ENCODE data around the gene VPS35L.

The VPS35L gene

DNA sequence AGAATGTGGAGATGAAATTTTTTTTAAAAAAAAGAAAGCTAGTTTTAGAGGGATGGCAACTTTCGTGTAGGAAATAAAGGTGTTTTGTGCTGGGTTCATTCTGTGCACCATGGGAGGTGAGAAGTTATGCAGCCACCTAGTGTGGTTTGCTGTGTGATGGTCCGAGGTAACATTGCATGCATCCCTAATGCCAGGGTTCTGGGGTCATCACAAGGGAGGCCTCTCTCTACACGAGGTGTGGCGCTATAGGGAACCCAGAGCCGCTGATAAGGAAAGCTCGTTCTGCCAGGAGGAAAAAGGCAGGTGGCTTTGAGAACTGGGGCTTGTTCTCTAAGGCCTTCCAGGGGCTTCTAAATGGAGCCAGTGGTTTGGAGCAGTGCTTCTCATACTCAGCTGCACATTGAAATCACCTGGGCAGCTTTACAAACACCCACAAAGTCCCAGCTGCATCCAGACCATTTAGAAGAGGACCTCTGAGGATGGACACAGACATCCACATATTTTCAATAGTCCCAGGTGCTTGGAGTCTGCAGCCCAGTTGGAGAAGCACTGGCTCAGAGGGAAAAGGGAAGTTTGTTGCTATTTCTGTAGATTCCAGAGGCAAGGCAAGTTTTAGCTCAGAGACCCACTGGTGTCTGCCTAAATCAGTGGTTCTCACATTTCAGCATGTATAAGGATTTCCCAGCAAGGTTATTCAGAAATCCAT lies 43.5 kb downstream of the VPS35L start:
- DNase-seq, result no peak

DNA sequence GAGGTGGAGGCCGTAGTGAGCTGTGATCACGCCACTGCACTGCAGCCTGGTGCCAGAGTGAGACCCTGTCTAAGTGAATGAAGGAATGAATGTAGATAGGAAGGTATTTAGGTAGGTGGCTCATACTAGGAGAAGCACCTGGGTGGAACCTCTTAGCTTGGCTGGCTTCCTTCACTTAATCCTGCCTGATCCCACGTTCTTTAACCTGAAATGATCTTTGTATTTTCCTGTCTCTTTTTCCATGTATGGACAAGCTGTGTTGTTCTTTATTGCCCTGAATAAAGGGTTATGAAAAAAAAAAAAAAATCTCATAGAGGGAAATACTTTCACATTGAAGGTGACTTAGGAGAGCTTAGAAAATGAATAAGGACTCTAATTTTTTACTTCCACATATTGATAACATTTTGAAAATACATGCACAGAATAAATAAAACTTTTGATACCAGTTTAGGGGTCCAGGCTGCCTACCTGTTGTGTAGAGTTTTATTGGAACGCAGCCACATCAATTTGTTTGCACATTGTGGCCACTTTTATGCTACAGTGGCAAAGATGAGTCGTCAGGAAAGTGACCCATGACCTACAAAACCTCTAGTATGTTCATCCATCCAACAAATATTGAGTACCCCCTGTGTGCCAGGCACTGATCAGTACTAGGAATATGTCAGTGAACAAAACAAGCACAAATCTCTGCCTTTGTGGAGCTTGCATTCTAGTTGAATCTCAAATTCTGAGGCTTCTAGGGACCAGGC lies 44.6 kb downstream of the VPS35L start:
- DNase-seq, result no peak

- DNase-seq, result peak; percentile 53
Measured at GRCh38 chr16:19601083-19601976, 45.8 kb downstream of the VPS35L start.

DNA sequence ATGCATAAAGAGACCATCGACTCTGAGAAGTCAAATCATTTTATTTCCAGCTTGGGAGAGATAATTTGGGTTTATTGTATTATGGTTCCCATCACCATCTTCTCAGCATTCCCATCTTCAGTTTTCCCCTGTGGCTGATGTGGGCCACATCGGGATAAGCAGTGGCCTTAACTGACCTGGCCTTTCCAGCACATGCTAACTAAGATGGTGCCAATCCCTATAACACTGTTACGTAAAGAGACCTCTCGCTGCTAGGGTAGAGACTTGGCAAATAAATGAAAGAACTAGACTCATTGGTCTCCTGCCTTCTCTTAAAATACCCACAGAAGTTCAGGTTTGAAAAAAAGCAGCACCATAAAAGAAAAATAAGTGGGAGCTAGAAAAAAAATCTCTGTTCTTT lies 49.4 kb downstream of the VPS35L start:
- no peak for DNase-seq

- DNase-seq, result no peak
Measured at GRCh38 chr16:19605701-19606100, 50.2 kb downstream of the VPS35L start.

DNA sequence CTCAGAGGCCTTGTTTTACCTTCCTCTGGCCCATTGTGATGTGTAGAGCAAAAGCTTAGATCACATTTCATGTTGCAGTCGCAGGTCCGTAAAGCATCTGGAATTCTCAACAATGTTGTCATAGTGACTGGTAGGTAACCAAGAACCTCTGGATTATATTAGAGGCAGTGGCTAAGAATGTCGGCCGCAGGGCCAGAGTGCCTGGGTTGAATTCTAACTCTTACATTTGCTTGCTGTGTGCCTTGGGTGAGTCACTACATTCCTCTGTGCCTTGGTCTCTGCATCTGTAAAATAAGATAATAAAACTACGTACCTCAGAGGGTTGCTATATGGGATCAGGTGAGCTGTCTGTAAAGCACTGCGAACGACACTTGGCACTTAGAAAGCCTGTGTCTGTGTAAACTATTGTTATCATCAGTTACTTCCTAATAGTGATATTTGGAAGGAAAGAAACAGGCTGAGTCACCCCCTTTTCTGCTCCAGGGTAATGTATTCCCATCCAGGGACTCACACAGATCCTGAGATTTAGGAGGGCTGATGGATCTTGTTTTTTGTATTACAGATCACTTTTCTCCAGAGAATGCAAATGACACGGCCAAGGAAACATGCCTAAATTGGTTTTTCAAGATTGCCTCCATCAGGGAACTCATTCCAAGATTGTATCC lies 52.2 kb downstream of the VPS35L start:
- no peak for DNase-seq

DNA sequence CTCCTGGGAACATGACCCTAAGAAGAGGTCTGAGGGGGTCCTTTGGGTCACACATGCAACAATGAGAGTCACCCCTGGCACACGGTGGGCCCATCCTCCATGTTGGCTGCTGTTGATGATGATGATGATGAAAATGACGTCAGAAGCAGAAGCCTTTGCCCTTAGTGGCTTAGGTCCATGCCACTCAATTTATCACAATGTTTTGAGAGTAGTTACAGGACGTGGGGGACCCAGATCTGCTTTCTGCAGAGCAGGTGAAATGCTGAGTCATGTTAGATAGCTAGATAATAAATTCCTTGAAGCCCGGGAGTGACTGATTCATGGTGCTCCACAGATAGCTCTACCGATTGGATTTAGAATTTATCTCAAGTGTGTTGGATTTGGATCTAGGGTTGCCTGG lies 53.9 kb downstream of the VPS35L start:
- DNase-seq, result peak; percentile 4

- DNase-seq, result no peak
Measured at GRCh38 chr16:19610200-19610599, 54.7 kb downstream of the VPS35L start.

GRCh38 chr16:19613834-19614233 lies 58.3 kb downstream of the VPS35L start:
- DNase-seq, result no peak

GRCh38 chr16:19616241-19616640 lies 60.7 kb downstream of the VPS35L start:
- DNase-seq, result no peak

GRCh38 chr16:19618876-19619275 lies 63.4 kb downstream of the VPS35L start:
- no peak for DNase-seq

DNA sequence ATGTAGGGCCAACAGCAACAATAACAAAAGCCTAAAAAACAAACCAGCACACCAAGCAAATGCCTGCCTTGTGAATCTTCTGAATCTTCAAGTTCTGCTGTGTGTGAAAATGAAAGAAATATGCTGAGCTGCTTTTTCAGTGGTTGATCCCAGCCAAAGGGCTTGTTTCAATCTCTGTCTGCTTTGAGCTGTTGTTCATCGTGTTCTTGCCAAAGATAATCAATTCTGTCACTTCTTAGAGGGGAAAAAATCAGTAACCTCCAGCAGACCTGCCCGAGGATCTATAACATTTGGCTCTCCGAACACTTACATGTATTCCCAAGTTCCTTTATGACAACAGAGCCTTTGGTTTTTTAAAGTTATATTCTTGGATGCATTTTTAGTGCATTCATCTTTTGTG lies 65.9 kb downstream of the VPS35L start:
- no peak for DNase-seq

DNA sequence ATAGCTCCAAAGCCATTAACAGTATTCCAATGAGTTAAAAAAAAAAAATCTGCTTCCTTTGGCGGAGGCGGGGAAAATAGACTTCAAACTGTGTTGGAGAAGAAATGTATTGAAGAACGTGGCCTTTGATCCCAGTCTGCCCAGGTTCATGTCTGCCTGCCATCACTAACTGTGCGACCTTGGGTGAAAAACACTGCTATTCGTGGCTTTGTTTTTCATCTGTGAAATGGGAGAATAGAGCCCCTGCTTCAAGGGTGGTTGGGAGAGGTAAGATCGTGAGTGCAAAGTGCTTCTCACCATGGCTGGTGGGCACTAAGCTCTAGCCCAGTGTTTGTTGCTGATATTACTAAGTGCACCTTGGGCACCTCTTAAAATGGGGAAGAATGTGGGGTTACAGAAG lies 69.5 kb downstream of the VPS35L start:
- DNase-seq, result no peak

DNA sequence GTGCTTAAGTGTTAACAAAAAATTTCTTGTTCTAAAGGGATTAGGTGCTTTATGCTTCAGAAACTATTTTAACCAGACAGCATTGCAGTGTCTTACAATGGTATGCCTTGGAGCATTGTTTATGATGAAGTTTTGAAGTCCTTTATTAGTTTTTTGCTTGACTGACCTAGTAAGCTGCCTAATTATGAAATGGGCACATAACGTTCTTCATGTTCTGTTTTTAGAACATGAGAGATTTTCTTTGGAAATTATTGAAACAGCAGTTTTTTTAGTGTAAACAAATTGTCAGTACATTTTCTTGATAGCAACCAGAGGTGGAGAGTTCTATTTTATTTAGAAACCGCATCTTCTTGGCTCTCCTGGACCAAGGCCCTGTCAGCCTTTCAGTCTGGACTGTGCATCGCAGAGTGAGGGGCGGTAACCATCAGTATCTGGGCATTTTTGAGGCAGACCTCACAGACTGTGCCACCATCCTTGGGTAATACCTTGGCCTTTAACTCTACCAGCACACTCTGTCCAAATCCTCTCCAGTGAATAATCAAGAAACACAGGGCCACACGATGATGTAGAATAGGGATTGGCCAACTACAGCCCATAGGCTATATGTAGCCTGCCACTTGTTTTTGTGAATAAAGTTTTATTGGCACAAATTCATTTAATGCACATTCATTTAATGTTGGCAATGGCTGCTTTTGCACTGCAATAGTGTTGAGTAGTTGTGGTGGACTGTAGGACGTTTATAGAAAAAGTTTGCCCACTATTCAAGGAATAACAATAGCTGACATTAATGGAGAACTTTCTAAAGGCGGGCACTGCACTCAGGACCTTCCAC lies 81.1 kb downstream of the VPS35L start:
- DNase-seq, result no peak

DNA sequence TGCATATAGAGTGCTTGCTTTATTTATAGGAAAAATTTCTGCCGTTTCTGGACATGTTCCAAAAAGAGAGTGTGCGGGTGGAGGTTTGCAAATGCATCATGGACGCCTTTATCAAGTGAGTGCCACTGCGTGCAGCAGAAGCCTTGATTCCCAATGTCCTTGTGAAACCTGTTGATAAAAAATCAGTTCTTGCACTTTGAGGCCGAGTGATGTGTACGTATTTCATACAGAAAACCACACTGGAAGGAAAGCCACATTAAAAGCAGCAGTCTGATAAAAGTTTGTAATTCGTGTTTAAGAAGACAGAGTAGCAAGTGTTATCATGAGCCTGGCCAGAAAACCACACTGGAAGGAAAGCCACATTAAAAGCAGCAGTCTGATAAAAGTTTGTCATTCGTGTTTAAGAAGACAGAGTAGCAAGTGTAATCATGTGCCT lies 84.5 kb downstream of the VPS35L start:
- DNase-seq, result peak; percentile 93

- DNase-seq, result no peak
Measured at GRCh38 chr16:19642501-19642900, 87.0 kb downstream of the VPS35L start.

GRCh38 chr16:19644877-19645276 lies 89.4 kb downstream of the VPS35L start:
- DNase-seq, result no peak

- no peak for DNase-seq
Measured at GRCh38 chr16:19645557-19645981, 90.1 kb downstream of the VPS35L start.

DNA sequence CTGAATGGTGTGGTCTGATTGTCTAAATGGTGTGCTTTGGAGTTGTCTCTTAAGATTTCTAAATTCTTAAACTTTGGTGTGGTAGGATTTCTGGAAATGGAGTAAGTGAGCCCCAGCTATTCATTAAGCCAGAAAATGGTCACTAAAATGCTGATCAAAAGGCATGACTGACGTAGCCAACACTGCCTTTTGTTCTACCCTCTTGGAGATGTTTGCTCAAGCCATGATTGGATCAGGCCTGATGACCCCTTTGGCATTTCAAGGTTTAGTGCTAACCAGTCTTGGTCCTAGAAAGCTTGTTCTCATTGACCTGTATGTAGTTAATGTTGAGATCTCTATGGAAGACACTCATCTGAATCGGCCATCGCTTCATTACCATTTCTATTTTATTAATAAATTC lies 94.5 kb downstream of the VPS35L start:
- no peak for DNase-seq

- DNase-seq, result no peak
Measured at GRCh38 chr16:19654147-19654546, 98.6 kb downstream of the VPS35L start.

- no peak for DNase-seq
Measured at GRCh38 chr16:19655242-19655777, 99.8 kb downstream of the VPS35L start.

DNA sequence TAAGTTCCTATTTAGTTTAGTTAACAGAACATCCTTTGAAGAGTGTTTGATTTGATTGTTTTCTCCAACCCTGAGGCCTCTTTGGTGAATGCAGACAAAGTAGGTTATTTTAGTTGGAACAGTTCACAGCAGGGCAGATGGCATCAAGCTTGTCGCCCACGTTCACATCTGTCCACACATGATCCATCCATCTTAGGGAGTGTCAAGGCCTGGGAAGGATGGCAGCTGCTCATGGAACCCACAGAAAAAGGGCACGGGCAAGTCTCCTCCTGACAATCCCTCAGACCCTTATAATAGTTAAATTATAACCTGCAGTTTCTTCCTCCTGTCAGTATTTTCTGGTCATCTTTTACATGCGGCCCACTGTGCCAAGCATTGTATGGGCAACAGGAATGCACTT lies 102.3 kb downstream of the VPS35L start:
- no peak for DNase-seq

Data from hematopoietic multipotent progenitor cell treated with erythropoietin and hydrocortisone succinate and interleukin-3 and kit ligand, for 8 days (in vitro differentiated cells).